IMR-90 (cell line): Measurements from ENCODE around the gene MRPL51. TPM values are rescaled to one million over a fixed set of nuclear protein-coding genes. Genes with fewer than 3 reads are reported as not detected.

Source experiments
- ATAC-seq: fragments of 200-7000 bp; cut with Tn5 transposase; 2 replicates; pipeline ENCODE4 v1.9.1; 2020; ENCODE audit warnings: low read depth, mild to moderate bottlenecking, moderate library complexity
- BruUV-seq: library from RNA; stranded (reverse); fragments of 400-500 nt; replicated peaks from 2 replicates; lab custom pipeline; 2021; lab: Mats Ljungman, UMichigan
- CTCF ChIA-PET: fragments of 300-600 bp; formaldehyde crosslinking; extraction: SDS; loops from one replicate; lab custom pipeline; 2021; ENCODE audit warnings: antibody characterized with exemption; lab: Yijun Ruan, JAX
- POLR2A ChIA-PET: fragments of 300-600 bp; sonication (Branson Sonifier 250); formaldehyde crosslinking; loops from one replicate; lab custom pipeline; 2022; ENCODE audit warnings: antibody characterized with exemption; ENCODE audit not compliant: unreplicated experiment; lab: Charles Lee
- DNase-seq: peaks from one replicate; pipeline ENCODE4 v3.0.0; 2013
- H2AFZ ChIP-seq: replicated peaks from 2 replicates; pipeline ENCODE3; 2013; ENCODE audit warnings: low read length, mild to moderate bottlenecking; ENCODE audit not compliant: poor library complexity
- H2AK5ac ChIP-seq: 2 replicates; pipeline ENCODE4 v1.6.1; 2013; ENCODE audit warnings: low read depth, low read length, inconsistent platforms
- H2AK9ac ChIP-seq: replicated peaks from 2 replicates; pipeline ENCODE3; 2013; ENCODE audit warnings: mild to moderate bottlenecking, low read depth, low read length, moderate library complexity; ENCODE audit not compliant: poor library complexity
- H2BK120ac ChIP-seq: 2 replicates; pipeline ENCODE4 v1.6.1; 2013; ENCODE audit warnings: low read depth, low read length, inconsistent platforms
- H2BK15ac ChIP-seq: 3 replicates; pipeline ENCODE4 v1.6.1; 2013; ENCODE audit warnings: low read depth, low read length, inconsistent platforms
- H2BK20ac ChIP-seq: 2 replicates; pipeline ENCODE4 v1.6.1; 2013; ENCODE audit warnings: low read depth, mild to moderate bottlenecking, inconsistent platforms, low read length, moderate library complexity
- H2BK5ac ChIP-seq: 2 replicates; pipeline ENCODE4 v1.6.1; 2013; ENCODE audit warnings: mild to moderate bottlenecking, low read depth, low read length, inconsistent platforms; ENCODE audit not compliant: poor library complexity, severe bottlenecking
- H3K14ac ChIP-seq: replicated peaks from 2 replicates; pipeline ENCODE4 v1.6.1; 2013; ENCODE audit warnings: low read depth, low read length, inconsistent platforms
- H3K18ac ChIP-seq: 2 replicates; pipeline ENCODE4 v1.6.1; 2013; ENCODE audit warnings: low read depth, low read length, control low read depth
- H3K23ac ChIP-seq: 2 replicates; pipeline ENCODE4 v1.6.1; 2013; ENCODE audit warnings: low read depth, low read length, inconsistent platforms
- H3K27ac ChIP-seq: 2 replicates; pipeline ENCODE4 v1.5.1; 2013; ENCODE audit warnings: mild to moderate bottlenecking, control low read depth, low read length; ENCODE audit not compliant: insufficient read depth
- H3K27me3 ChIP-seq: 2 replicates; pipeline ENCODE4 v1.6.1; 2013; ENCODE audit warnings: low read length; ENCODE audit not compliant: control insufficient read depth, insufficient read depth
- H3K36me3 ChIP-seq: 2 replicates; pipeline ENCODE4 v1.6.1; 2013; ENCODE audit warnings: low read length, mixed read lengths; ENCODE audit not compliant: control insufficient read depth, insufficient read depth
- H3K4ac ChIP-seq: 2 replicates; pipeline ENCODE4 v1.6.1; 2013; ENCODE audit warnings: low read depth, low read length, inconsistent platforms
- H3K4me1 ChIP-seq: 2 replicates; pipeline ENCODE4 v1.6.1; 2013; ENCODE audit warnings: low read length, mixed read lengths; ENCODE audit not compliant: control insufficient read depth, insufficient read depth
- H3K4me2 ChIP-seq: 2 replicates; pipeline ENCODE4 v1.6.1; 2013; ENCODE audit warnings: low read depth, mild to moderate bottlenecking, control low read depth, low read length, moderate library complexity
- H3K4me3 ChIP-seq: 2 replicates; pipeline ENCODE4 v1.5.1; 2013; ENCODE audit warnings: low read depth, mild to moderate bottlenecking, control low read depth, low read length, moderate library complexity; ENCODE audit not compliant: insufficient read depth
- H3K56ac ChIP-seq: 2 replicates; pipeline ENCODE4 v1.6.1; 2013; ENCODE audit warnings: low read length, inconsistent platforms; ENCODE audit not compliant: insufficient read depth; ENCODE audit errors: extremely low read depth
- H3K79me1 ChIP-seq, 2 experiments: 2 replicates each; pipeline ENCODE4 v1.6.1; 2013; ENCODE audit warnings: low read length in 2 of 2, inconsistent platforms in 1 of 2, low read depth in 1 of 2
- H3K9ac ChIP-seq: 2 replicates; pipeline ENCODE4 v1.6.1; 2013; ENCODE audit warnings: low read depth, low read length, control low read depth
- H3K9me1 ChIP-seq: 2 replicates; pipeline ENCODE4 v1.6.1; 2013; ENCODE audit warnings: low read length, inconsistent platforms; ENCODE audit not compliant: insufficient read depth
- H3K9me3 ChIP-seq: 2 replicates; pipeline ENCODE4 v1.6.1; 2013; ENCODE audit warnings: low read length; ENCODE audit not compliant: control insufficient read depth, insufficient read depth
- H4K20me1 ChIP-seq: 2 replicates; pipeline ENCODE4 v1.6.1; 2013; ENCODE audit warnings: low read length, inconsistent platforms; ENCODE audit not compliant: insufficient read depth
- H4K5ac ChIP-seq: 2 replicates; pipeline ENCODE4 v1.6.1; 2013; ENCODE audit warnings: mild to moderate bottlenecking, low read depth, low read length, control low read depth
- H4K8ac ChIP-seq, 2 experiments: 2 replicates each; pipeline ENCODE4 v1.6.1; 2013; ENCODE audit warnings: low read depth in 2 of 2, low read length in 2 of 2, control low read depth in 1 of 2, inconsistent platforms in 1 of 2
- H4K91ac ChIP-seq: 2 replicates; pipeline ENCODE4 v1.6.1; 2013; ENCODE audit warnings: low read depth, low read length, inconsistent platforms; ENCODE audit not compliant: insufficient read depth
- BHLHE40 ChIP-seq: fragments of 150-350 bp; IDR thresholded peaks from 2 replicates; pipeline ENCODE4 v1.6.1; 2016; ENCODE audit warnings: mild to moderate bottlenecking, low read depth, low read length
- CHD1 ChIP-seq: IDR thresholded peaks from 2 replicates; pipeline ENCODE4 v1.6.1; 2012; ENCODE audit warnings: low read depth, low read length, improper control_type of control experiment
- NFE2L2 ChIP-seq: fragments of 150-350 bp; IDR thresholded peaks from 2 replicates; pipeline ENCODE4 v1.6.1; 2016; ENCODE audit warnings: low read depth, mild to moderate bottlenecking, low read length
- POLR2A ChIP-seq: IDR thresholded peaks from 2 replicates; pipeline ENCODE4 v1.6.1; 2012; ENCODE audit warnings: mild to moderate bottlenecking, low read depth, low read length
- RCOR1 ChIP-seq: IDR thresholded peaks from 2 replicates; pipeline ENCODE4 v1.6.1; 2012; ENCODE audit warnings: mild to moderate bottlenecking, low read length, improper control_type of control experiment; ENCODE audit not compliant: insufficient replicate concordance
- WGBS, 2 experiments: methylation state at CpG; one replicate each; pipeline versions ENCODE4 v1.1.5 to v1.1.7; 2013; ENCODE audit warnings: missing lambda C conversion rate in 2 of 2; ENCODE audit not compliant: insufficient read length in 1 of 2; ENCODE audit errors: extremely low coverage in 2 of 2; 5-methylcytosine and 5-hydroxymethylcytosine counted together
- dilution Hi-C: fragments of 300-500 bp; cut with HindIII; formaldehyde crosslinking; loops from one replicate; pipeline ENCODE4 v1.14.3; 2018; ENCODE audit warnings: low sequenced_read_pairs; ENCODE audit not compliant: unreplicated experiment
- in situ Hi-C: fragments of 300-500 bp; cut with MboI; formaldehyde crosslinking; loops from 3 replicates; pipeline ENCODE4 v1.14.3; 2019; ENCODE audit warnings: low sequenced_read_pairs, inconsistent platforms, mixed read lengths
- intact Hi-C: fragments of 100-400 bp; cut with micrococcal nuclease; formaldehyde crosslinking; loops from 2 replicates; pipeline ENCODE4 v1.10.0; 2022
- polyA plus RNA-seq, 3 experiments: library from polyadenylated mRNA; depleted of rRNA; stranded (reverse); fragments of >200 nt; gene quantifications; 2 replicates each; pipeline ENCODE4 v1.2.3, GENCODE V29; 2012; ENCODE audit warnings: low replicate concordance in 1 of 3
- total RNA-seq: library from RNA; depleted of rRNA; stranded (reverse); fragments of >200 nt; gene quantifications from 2 replicates; pipeline ENCODE4 v1.2.3, GENCODE V29; 2012
- TF ChIP-seq, protein P1 (sequence below): fragments of 150-350 bp; IDR thresholded peaks from 2 replicates; pipeline ENCODE4 v1.6.1; 2016; ENCODE audit warnings: low read depth, mild to moderate bottlenecking, low read length, moderate library complexity, borderline replicate concordance

Gene MRPL51
- total and polyA plus RNA-seq, 2 of the 4 experiments (the other 2 are of a cell fraction): 80.1 to 160 TPM

DNA sequence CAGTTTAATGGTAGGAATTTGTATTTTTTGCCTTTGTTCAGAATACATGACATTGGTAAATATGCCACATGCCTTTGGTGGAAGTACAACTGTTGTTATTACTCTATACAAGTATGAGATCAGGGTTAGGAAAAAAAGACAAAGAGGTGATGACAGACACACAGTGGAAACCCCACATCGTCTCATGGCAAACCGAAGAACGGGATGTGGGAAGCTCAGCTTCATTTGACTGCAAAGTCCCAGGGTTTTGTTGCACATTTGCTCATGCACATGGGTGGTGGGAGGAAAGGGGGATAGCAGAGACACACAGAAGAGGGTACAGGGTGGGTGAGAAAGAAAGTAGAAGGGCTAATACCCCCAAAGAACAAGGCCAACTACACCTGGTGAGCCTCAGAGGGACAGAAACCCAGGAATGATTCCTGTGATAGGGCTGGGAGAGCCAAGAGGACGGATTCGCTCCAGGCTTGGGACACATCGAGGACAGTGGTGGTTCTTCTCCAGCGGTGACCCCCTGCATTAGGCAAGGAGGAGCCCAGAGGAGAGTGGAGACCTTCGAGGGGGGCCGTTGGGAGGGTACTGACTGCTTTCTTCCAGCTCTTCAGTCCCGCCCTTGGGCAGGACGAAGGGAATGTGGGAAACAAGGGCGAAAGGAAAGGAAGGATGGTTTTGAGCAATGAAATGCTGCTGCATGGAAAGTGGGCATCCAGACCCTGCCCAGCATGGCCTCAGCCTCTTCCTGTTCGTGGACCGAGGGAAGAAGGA lies 30.6 kb downstream of the MRPL51 start:
- no TSS peak for BruUV-seq
- H2BK5ac ChIP-seq: no peak overlapping the region
- H3K23ac ChIP-seq: no peak overlapping the region
- H3K14ac ChIP-seq: no peak overlapping the region
- POLR2A ChIA-PET: no interaction called here
- H3K9me1 ChIP-seq: 0 out of 2 replicates have a peak, but pooled peaks cover 4% of the 10 kb centered on the region
- peaks cover 62% of the 10 kb centered on the region for H3K36me3 ChIP-seq
- H3K27me3 ChIP-seq: no peaks in the 10 kb centered on the region
- peaks cover 5% of the 10 kb centered on the region; the same call in 1 of the 2 replicates for H4K20me1 ChIP-seq
- no peak overlapping the region for H3K27ac ChIP-seq
- H2BK120ac ChIP-seq: no peak overlapping the region
- no peak overlapping the region for H2BK15ac ChIP-seq
- H2BK20ac ChIP-seq: no peak overlapping the region
- no peaks in the 10 kb centered on the region for H3K4me1 ChIP-seq
- H3K4me2 ChIP-seq: no peak overlapping the region
- H2AK5ac ChIP-seq: no peak overlapping the region
- dilution Hi-C loops: no loop called here
- no peak overlapping the region for H3K9ac ChIP-seq
- CTCF ChIA-PET: no interaction called here
- 90% methylated on average over 9 of the region's 14 CpGs; no CpG with 5 or more reads in 1 of the 2 experiments for WGBS, 2 experiments
- no peak overlapping the region for H3K18ac ChIP-seq
- intact Hi-C loops: no loop called here
- no peak overlapping the region for H3K56ac ChIP-seq
- H4K91ac ChIP-seq: no peak overlapping the region
- peaks cover 8 to 18% of the 10 kb centered on the region in 2 experiments; a peak in 3 of 4 replicates for H3K79me1 ChIP-seq
- TF ChIP-seq, protein P1, sequence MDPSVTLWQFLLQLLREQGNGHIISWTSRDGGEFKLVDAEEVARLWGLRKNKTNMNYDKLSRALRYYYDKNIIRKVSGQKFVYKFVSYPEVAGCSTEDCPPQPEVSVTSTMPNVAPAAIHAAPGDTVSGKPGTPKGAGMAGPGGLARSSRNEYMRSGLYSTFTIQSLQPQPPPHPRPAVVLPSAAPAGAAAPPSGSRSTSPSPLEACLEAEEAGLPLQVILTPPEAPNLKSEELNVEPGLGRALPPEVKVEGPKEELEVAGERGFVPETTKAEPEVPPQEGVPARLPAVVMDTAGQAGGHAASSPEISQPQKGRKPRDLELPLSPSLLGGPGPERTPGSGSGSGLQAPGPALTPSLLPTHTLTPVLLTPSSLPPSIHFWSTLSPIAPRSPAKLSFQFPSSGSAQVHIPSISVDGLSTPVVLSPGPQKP: no peak
- TF ChIP-seq CHD1 (no peak), RCOR1 (no peak), NFE2L2 (no peak), POLR2A (no peak), BHLHE40 (no peak)
- ATAC-seq (no peak), DNase-seq (no peak)
- H4K5ac ChIP-seq: no peak overlapping the region
- H2AFZ ChIP-seq: no peak overlapping the region
- no peaks in the 10 kb centered on the region for H3K9me3 ChIP-seq
- in situ Hi-C loops: loop anchor here (5.0 to 25.0 kb wide), 4 partner anchors 40 to 400 kb away; no protein-coding TSS in a partner anchor
- H3K4ac ChIP-seq: no peak overlapping the region
- H3K4me3 ChIP-seq: no peak overlapping the region
- H4K8ac ChIP-seq: no peak overlapping the region
- H2AK9ac ChIP-seq: no peak overlapping the region
